Ishikawa (cell line): ENCODE results near the gene TTC17.

Experiments used
- CREB1 ChIP-seq: IDR thresholded peaks from 2 replicates; pipeline ENCODE4 v1.6.1; 2012; ENCODE audit warnings: low read depth
- EP300 ChIP-seq: IDR thresholded peaks from 2 replicates; pipeline ENCODE4 v1.6.1; 2012; ENCODE audit warnings: borderline replicate concordance
- FOXM1 ChIP-seq: IDR thresholded peaks from 2 replicates; pipeline ENCODE4 v1.6.1; 2012; ENCODE audit warnings: low read depth, borderline replicate concordance
- MAX ChIP-seq: IDR thresholded peaks from 2 replicates; pipeline ENCODE4 v1.6.1; 2012
- REST ChIP-seq: IDR thresholded peaks from 2 replicates; pipeline ENCODE4 v1.6.1; 2012; ENCODE audit warnings: low read depth, mild to moderate bottlenecking
- TAF1 ChIP-seq: IDR thresholded peaks from 2 replicates; pipeline ENCODE4 v1.6.1; 2012; ENCODE audit warnings: low read depth, mild to moderate bottlenecking
- TEAD4 ChIP-seq: IDR thresholded peaks from 2 replicates; pipeline ENCODE4 v1.6.1; 2012
- USF1 ChIP-seq: IDR thresholded peaks from 2 replicates; pipeline ENCODE4 v1.6.1; 2012
- YY1 ChIP-seq: IDR thresholded peaks from 2 replicates; pipeline ENCODE4 v1.6.1; 2012; ENCODE audit warnings: low read depth

- TF ChIP-seq MAX (no peak), REST (no peak), YY1 (no peak), TAF1 (no peak), EP300 (no peak), CREB1 (no peak), USF1 (no peak), FOXM1 (no peak), TEAD4 (no peak)
Observed at GRCh38 chr11:43316451-43316850, 42.3 kb upstream of the TTC17 start.
